T47D (cell line): ENCODE results near the gene COPZ2.
"Not testable (repeated sequence)": the region's sequence is repeated elsewhere in the genome, so short reads cannot be mapped to it uniquely, and the experiment has no call there.

ENCODE experiments used
- DNase-seq, 2 experiments: peaks; one replicate each; pipeline versions ENCODE4 v3.0.0 to v3.0.0-alpha.2; 2011 to 2012; ENCODE audit warnings: low read depth in 1 of 2, low spot score in 1 of 2
- JUND ChIP-seq: IDR thresholded peaks from 2 replicates; pipeline ENCODE4 v1.6.1; 2012; ENCODE audit warnings: low read depth
- in situ Hi-C: cut with HindIII; loops from 2 replicates; pipeline ENCODE4 v1.10.0; 2016; ENCODE audit warnings: low sequenced_read_pairs, low pct_unique_long_range_greater_than_20kb

The COPZ2 gene

GRCh38 chr17:48037036-48037837 is at the start of gene COPZ2:
TSS of gene COPZ2 (minus strand) at chr17:48037797. CDS start at chr17:48037777, 20 bp downstream.
- in situ Hi-C loops: no loop called here
- DNase-seq: peak; percentile 54 to 65
- no peak for TF ChIP-seq JUND

GRCh38 chr17:48084932-48085331 is 47.3 kb upstream of the COPZ2 start:
- no peak for DNase-seq
- in situ Hi-C loops: no loop called here
- no peak for TF ChIP-seq JUND

- TF ChIP-seq JUND: no peak
- in situ Hi-C loops: no loop called here
- DNase-seq: no peak
These were observed 44.3 kb upstream of the COPZ2 start for GRCh38 chr17:48081858-48082257.

GRCh38 chr17:48077152-48077551 is 39.6 kb upstream of the COPZ2 start:
- DNase-seq, in situ Hi-C loops: not testable (repeated sequence)

GRCh38 chr17:48074322-48075081 is 36.9 kb upstream of the COPZ2 start:
- DNase-seq: peak in 1 of 2 experiments; percentile 81
- in situ Hi-C loops: no loop called here
- no peak for TF ChIP-seq JUND

- in situ Hi-C loops: not testable (repeated sequence)
These were observed 36.0 kb upstream of the COPZ2 start for GRCh38 chr17:48073566-48074094.

GRCh38 chr17:48072811-48073210 is 35.2 kb upstream of the COPZ2 start:
- DNase-seq, in situ Hi-C loops: not testable (repeated sequence)

More at GRCh38 chr17:48073566-48074094, 36.0 kb upstream of the COPZ2 start:
- not testable (repeated sequence) for DNase-seq

- no peak for TF ChIP-seq JUND
- no peak for DNase-seq
- in situ Hi-C loops: no loop called here
These were observed 34.1 kb upstream of the COPZ2 start for GRCh38 chr17:48071654-48072053.

- no peak for DNase-seq
- TF ChIP-seq JUND: no peak
- in situ Hi-C loops: no loop called here
These were observed 32.6 kb upstream of the COPZ2 start for GRCh38 chr17:48070195-48070594.

GRCh38 chr17:48068491-48068961 is 30.9 kb upstream of the COPZ2 start:
- TF ChIP-seq JUND: no peak
- in situ Hi-C loops: no loop called here

GRCh38 chr17:48067808-48068207 is 30.2 kb upstream of the COPZ2 start:
- DNase-seq, in situ Hi-C loops: not testable (repeated sequence)

More at GRCh38 chr17:48068491-48068961, 30.9 kb upstream of the COPZ2 start:
- peak in 1 of 2 experiments; percentile 68 for DNase-seq

GRCh38 chr17:48067245-48067644 is 29.6 kb upstream of the COPZ2 start:
- in situ Hi-C loops: no loop called here
- no peak for DNase-seq
- TF ChIP-seq JUND: no peak

- no peak for TF ChIP-seq JUND
- in situ Hi-C loops: no loop called here
These were observed 29.1 kb upstream of the COPZ2 start for GRCh38 chr17:48066656-48067055.

More at GRCh38 chr17:48066656-48067055, 29.1 kb upstream of the COPZ2 start:
- DNase-seq: no peak
